A673 (cell line): ENCODE results near the gene SERPINB1. TPM values are rescaled to one million over a fixed set of nuclear protein-coding genes. Genes with fewer than 3 reads are reported as not detected.
"Not testable (repeated sequence)": the region's sequence is repeated elsewhere in the genome, so short reads cannot be mapped to it uniquely, and the experiment has no call there.

Experiments
- BruUV-seq: library from RNA; stranded (reverse); fragments of 400-500 nt; replicated peaks from 2 replicates; lab custom pipeline; 2021; lab: Mats Ljungman, UMichigan
- CTCF ChIA-PET: fragments of 300-600 bp; sonication (Branson Sonifier 250); formaldehyde crosslinking; loops from one replicate; lab custom pipeline; 2022; ENCODE audit warnings: antibody characterized with exemption; lab: Charles Lee
- POLR2A ChIA-PET: fragments of 300-600 bp; sonication (Branson Sonifier 250); formaldehyde crosslinking; loops from one replicate; lab custom pipeline; 2022; ENCODE audit warnings: antibody characterized with exemption; ENCODE audit not compliant: low non-redundant PET; lab: Charles Lee
- DNase-seq: peaks from one replicate; pipeline ENCODE4 v3.0.0-alpha.2; 2015; ENCODE audit warnings: low spot score
- H3K27ac ChIP-seq: fragments of 200-600 bp; sonication (generic); 2 replicates; pipeline ENCODE4 v1.5.1; 2016; ENCODE audit warnings: mixed run types, low read depth, mild to moderate bottlenecking, mixed read lengths, antibody characterized with exemption, low read length; ENCODE audit not compliant: poor library complexity, severe bottlenecking
- H3K27me3 ChIP-seq: fragments of 200-600 bp; sonication (generic); replicated peaks from 2 replicates; pipeline ENCODE4 v1.6.1; 2017; ENCODE audit warnings: mixed run types, low read depth, mild to moderate bottlenecking, mixed read lengths, antibody characterized with exemption, low read length; ENCODE audit not compliant: insufficient read depth, poor library complexity
- H3K36me3 ChIP-seq: fragments of 200-600 bp; sonication (generic); 2 replicates; pipeline ENCODE4 v1.6.1; 2016; ENCODE audit warnings: mixed run types, mild to moderate bottlenecking, mixed read lengths, antibody characterized with exemption, low read length; ENCODE audit not compliant: insufficient read depth, poor library complexity, severe bottlenecking
- H3K4me1 ChIP-seq: fragments of 200-600 bp; sonication (generic); 2 replicates; pipeline ENCODE4 v1.6.1; 2017; ENCODE audit warnings: mixed run types, mild to moderate bottlenecking, mixed read lengths, antibody characterized with exemption, low read length; ENCODE audit not compliant: insufficient read depth, poor library complexity, severe bottlenecking
- H3K4me3 ChIP-seq: fragments of 200-600 bp; sonication (generic); 2 replicates; pipeline ENCODE4 v1.5.1; 2016; ENCODE audit warnings: low read depth, mixed run types, mild to moderate bottlenecking, mixed read lengths, low read length; ENCODE audit not compliant: poor library complexity, severe bottlenecking
- H3K9me3 ChIP-seq: fragments of 200-600 bp; sonication (generic); 2 replicates; pipeline ENCODE4 v1.6.1; 2016; ENCODE audit warnings: mixed run types, low read depth, mild to moderate bottlenecking, mixed read lengths, antibody characterized with exemption, low read length; ENCODE audit not compliant: poor library complexity, severe bottlenecking
- CTCF ChIP-seq: fragments of 300-800, 200-600 bp; sonication (generic); conservative IDR thresholded peaks from 2 replicates; pipeline ENCODE4 v1.5.1; 2017; ENCODE audit warnings: low read depth, mild to moderate bottlenecking, antibody characterized with exemption, low read length, moderate library complexity, mixed read lengths
- EZH2 ChIP-seq: fragments of 200-600 bp; sonication (generic); IDR thresholded peaks from 2 replicates; pipeline ENCODE4 v1.6.1; 2017; ENCODE audit warnings: borderline replicate concordance, low read depth, mild to moderate bottlenecking, mixed read lengths, antibody characterized with exemption, low read length; ENCODE audit not compliant: poor library complexity, severe bottlenecking
- intact Hi-C: fragments of 100-400 bp; cut with micrococcal nuclease; formaldehyde crosslinking; loops from one replicate; pipeline ENCODE4 v1.10.0; 2022; ENCODE audit not compliant: unreplicated experiment
- total RNA-seq: library from RNA; stranded (reverse); gene quantifications from 2 replicates; pipeline ENCODE4 v1.2.3, GENCODE V29; 2021

The SERPINB1 gene
- total RNA-seq, 1 experiment from 2014 or later, result 1.3 TPM

GRCh38 chr6:2855061-2855519, 13.4 kb upstream of the SERPINB1 start:
- TF ChIP-seq CTCF, result no peak
- no peak for TF ChIP-seq EZH2
- no TSS peak for BruUV-seq
- ChIA-PET CTCF (interaction anchor here (1.4 to 1.5 kb wide), 2 partner anchors 9 to 104 kb away, joined by 3 to 4 read pairs; partner anchors contain the start of gene MYLK4), POLR2A (no interaction called here)
- Histone ChIP-seq H3K4me1 (peaks cover 54% of the 10 kb centered on the region), H3K36me3 (no peaks in the 10 kb centered on the region), H3K4me3 (no peak overlapping the region), H3K27me3 (no peaks in the 10 kb centered on the region), H3K9me3 (no peaks in the 10 kb centered on the region), H3K27ac (peak overlapping the region; percentile 96)
- intact Hi-C loops, result no loop called here
- peak; percentile 41 for DNase-seq

- ChIA-PET CTCF (interaction anchor here (1.2 to 1.5 kb wide), 3 partner anchors 8 to 104 kb away, joined by 3 to 4 read pairs (median 4); partner anchors contain the start of gene MYLK4), POLR2A (no interaction called here)
- intact Hi-C loops, result loop anchor here (5.0 kb wide), 1 partner anchor 198 kb away; no protein-coding TSS in a partner anchor
- Histone ChIP-seq H3K9me3 (no peaks in the 10 kb centered on the region), H3K27me3 (no peaks in the 10 kb centered on the region), H3K27ac (peak overlapping the region; percentile 96), H3K36me3 (no peaks in the 10 kb centered on the region), H3K4me3 (peak overlapping the region; percentile 39), H3K4me1 (peaks cover 52% of the 10 kb centered on the region)
- no peak for DNase-seq
- TF ChIP-seq CTCF (no peak; the same call in 1 of the 2 replicates), EZH2 (no peak)
- TSS peak; percentile 41 for BruUV-seq
These were observed 12.8 kb upstream of the SERPINB1 start for GRCh38 chr6:2854396-2854982.

GRCh38 chr6:2853769-2854395, 12.2 kb upstream of the SERPINB1 start:
- intact Hi-C loops, result loop anchor here (5.0 kb wide), 1 partner anchor 198 kb away; no protein-coding TSS in a partner anchor
- H3K4me1 ChIP-seq, result peaks cover 46% of the 10 kb centered on the region
- ChIA-PET CTCF (interaction anchor here (1.2 to 1.4 kb wide), 2 partner anchors 99 to 103 kb away, joined by 3 to 4 read pairs; partner anchors contain the start of gene MYLK4), POLR2A (no interaction called here)
- H3K27me3 ChIP-seq, result no peaks in the 10 kb centered on the region
- BruUV-seq, result no TSS peak
- H3K4me3 ChIP-seq, result peak overlapping the region; percentile 39
- peak; percentile 57 for TF ChIP-seq CTCF
- TF ChIP-seq EZH2, result no peak
- peak overlapping the region; percentile 96 for H3K27ac ChIP-seq
- DNase-seq, result peak; percentile 96
- H3K9me3 ChIP-seq, result no peaks in the 10 kb centered on the region
- H3K36me3 ChIP-seq, result no peaks in the 10 kb centered on the region

- H3K36me3 ChIP-seq, DNase-seq, H3K27me3 ChIP-seq, H3K9me3 ChIP-seq, BruUV-seq: not testable (repeated sequence)
- ChIA-PET CTCF (interaction anchor here (1.2 kb wide), 1 partner anchor 99 kb away, joined by 4 read pairs; no protein-coding TSS in a partner anchor), POLR2A (interaction anchor here (0.9 kb wide), 1 partner anchor 125 kb away, joined by 7 read pairs; no protein-coding TSS in a partner anchor)
- peak overlapping the region; percentile 39 for H3K4me3 ChIP-seq
- peak overlapping the region; percentile 96 for H3K27ac ChIP-seq
- peaks cover 41% of the 10 kb centered on the region for H3K4me1 ChIP-seq
- intact Hi-C loops, result loop anchor here (5.0 kb wide), 1 partner anchor 199 kb away; no protein-coding TSS in a partner anchor
These were observed 11.7 kb upstream of the SERPINB1 start for GRCh38 chr6:2853378-2853768.
